NCI-H2107 (cell line): ENCODE measurements around the gene SLC35G2.
"Not testable (repeated sequence)": the region's sequence is repeated elsewhere in the genome, so short reads cannot be mapped to it uniquely, and the experiment has no call there.

Source experiments
- DNase-seq: peaks from one replicate; lab custom pipeline; 2025; lab: John Stamatoyannopoulos, UW

The SLC35G2 gene

GRCh38 chr3:136885357-136886213, 66.7 kb downstream of the SLC35G2 start:
- DNase-seq, result no peak

DNA sequence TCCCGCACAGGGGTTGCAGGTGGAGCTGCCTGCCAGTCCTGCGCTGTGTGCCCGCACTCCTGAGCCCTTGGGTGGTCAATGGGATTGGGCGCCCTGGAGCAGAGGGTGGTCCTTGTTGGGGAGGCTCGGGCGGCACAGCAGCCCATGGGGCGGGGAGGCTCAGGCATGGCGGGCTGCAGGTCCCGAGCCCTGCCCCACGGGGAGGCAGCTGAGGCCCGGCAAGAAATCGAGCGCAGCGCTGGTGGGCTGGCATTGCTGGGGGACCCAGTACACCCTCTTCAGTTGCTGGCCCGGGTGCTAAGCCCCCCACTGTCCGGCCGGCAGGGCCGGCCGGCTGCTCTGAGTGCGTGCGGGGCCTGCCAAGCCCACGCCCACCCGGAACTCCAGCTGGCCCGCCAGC, 71.0 kb downstream of the SLC35G2 start:
- DNase-seq, result no peak

- DNase-seq, result no peak
Observed at GRCh38 chr3:136891934-136892855, 73.3 kb downstream of the SLC35G2 start.

DNA sequence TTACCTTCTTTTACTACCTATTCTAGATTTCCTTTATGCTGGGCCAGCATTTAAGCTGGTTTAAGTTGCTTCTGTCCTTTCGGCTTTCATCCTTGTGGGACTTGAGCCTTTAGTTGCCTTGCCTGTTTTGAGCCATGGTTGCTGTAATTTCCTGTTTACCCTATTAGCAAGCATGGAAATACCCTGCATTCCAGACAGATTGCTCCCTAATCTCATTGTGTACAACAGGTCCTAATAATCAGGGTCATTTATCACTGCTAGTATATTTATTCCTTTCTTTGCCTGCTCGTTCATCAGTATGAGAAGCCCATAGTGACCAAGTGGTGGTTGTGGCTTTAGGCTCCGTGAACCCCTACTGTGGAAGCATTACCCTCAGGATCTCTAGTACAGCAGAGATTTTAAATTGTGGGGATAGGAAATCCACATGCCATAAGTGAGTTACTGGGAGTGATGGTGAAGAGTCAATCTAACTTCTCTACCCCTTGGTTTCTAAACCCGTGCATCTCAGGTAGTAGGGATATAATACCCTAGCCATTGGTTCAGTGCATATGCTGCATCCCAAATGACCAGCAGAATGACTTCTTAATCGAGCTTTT, 75.0 kb downstream of the SLC35G2 start:
- DNase-seq, result no peak

GRCh38 chr3:136897171-136897570, 78.2 kb downstream of the SLC35G2 start:
- DNase-seq, result not testable (repeated sequence)

DNA sequence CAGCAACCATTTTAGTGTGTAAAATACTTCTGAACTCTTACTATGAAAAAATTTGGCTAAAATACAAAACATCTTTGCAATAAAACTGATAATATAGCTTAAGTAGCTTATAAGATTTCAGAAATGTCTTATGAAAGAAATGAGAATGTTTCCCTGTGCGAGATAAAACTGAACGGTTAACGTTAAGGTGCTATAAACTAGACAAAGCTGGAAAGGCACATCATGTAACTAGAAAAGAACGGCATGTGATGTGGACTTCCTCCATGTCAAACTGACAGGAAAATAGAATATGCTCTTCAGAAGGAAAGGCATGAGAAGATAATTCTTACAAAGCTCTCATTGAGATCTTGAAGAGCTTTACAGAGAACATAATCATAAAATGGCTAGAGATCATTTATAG, 79.6 kb downstream of the SLC35G2 start:
- DNase-seq, result no peak

DNA sequence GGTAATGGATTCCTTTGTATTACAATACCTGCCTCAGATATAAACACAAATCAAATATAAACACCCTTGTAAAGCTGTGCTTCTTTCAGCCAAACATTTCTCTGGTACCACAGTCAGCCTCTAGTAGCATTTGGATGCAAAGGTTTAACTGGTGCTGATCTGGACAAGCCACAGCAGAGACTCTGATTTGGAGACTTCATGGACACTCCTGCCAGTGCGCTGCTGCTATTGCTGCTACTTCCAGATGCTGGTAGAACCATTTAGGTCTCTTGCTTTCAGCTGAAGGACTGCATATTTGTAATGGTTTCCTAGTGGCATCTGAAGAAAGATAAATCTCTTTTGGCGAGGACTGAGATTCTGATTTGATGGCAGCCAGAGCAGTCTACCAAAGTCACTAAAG, 80.0 kb downstream of the SLC35G2 start:
- DNase-seq, result no peak

- no peak for DNase-seq
Observed at GRCh38 chr3:136899622-136900158, 80.8 kb downstream of the SLC35G2 start.

DNA sequence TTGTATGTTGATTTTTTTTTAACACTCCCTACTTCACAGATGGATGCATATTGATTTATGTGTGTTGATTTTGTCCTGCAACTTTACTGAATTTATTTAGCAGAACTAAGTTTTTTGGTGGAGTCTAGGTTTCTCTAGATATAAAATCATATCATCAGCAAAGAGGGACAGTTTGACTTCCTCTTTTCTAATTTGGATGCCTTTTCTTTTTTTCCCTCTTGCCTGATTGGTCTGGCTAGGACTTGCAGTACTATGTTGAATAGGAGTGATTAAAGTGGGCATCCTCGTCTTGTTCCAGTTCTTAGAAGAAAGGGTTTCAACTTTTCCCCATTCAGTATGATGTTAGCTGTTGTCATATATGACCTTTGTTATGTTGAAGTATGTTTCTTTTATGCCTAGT, 81.8 kb downstream of the SLC35G2 start:
- not testable (repeated sequence) for DNase-seq

GRCh38 chr3:136901391-136901790, 82.5 kb downstream of the SLC35G2 start:
- DNase-seq, result no peak

- not testable (repeated sequence) for DNase-seq
Observed at GRCh38 chr3:136902530-136902929, 83.6 kb downstream of the SLC35G2 start.

DNA sequence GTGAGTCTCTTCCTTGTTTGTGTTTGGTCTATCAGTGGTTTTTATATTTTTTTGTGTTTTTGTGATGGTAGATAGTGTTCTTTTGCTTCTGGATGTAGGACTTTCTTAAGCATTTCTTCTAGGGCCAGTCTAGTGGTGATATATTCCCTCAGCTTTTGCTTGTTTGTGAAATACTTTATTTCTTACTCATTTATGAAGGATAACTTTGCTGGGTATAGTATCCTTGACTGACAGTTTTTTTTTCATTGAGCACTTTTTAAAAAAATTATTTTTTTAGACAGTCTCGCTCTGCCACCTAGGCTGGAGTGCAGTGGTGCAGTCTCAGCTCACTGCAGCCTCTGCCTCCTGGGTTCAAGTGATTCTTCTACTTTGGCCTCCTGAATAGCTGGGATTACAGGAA, 85.0 kb downstream of the SLC35G2 start:
- no peak for DNase-seq

GRCh38 chr3:136904746-136905145, 85.8 kb downstream of the SLC35G2 start:
- DNase-seq, result no peak
